SHP77 (cell line): ENCODE data around the gene RUSF1.
"Not testable (repeated sequence)": the region's sequence is repeated elsewhere in the genome, so short reads cannot be mapped to it uniquely, and the experiment has no call there.

ENCODE experiments used
- DNase-seq, 2 experiments: peaks; one replicate each; lab custom pipeline; 2025; lab: John Stamatoyannopoulos, UW

The RUSF1 gene

GRCh38 chr16:31452631-31453106 is 55.5 kb downstream of the RUSF1 start:
- DNase-seq = no peak

- peak; percentile 65 to 87 for DNase-seq
Measured at GRCh38 chr16:31451681-31452351, 56.4 kb downstream of the RUSF1 start.

- no peak for DNase-seq
Measured at GRCh38 chr16:31451201-31451600, 57.0 kb downstream of the RUSF1 start.

- not testable (repeated sequence) for DNase-seq
Measured at GRCh38 chr16:31445931-31446330, 62.3 kb downstream of the RUSF1 start.

GRCh38 chr16:31441956-31442355 is 66.2 kb downstream of the RUSF1 start:
- DNase-seq = no peak

GRCh38 chr16:31440516-31441184 is 67.5 kb downstream of the RUSF1 start:
- no peak for DNase-seq

- DNase-seq = no peak
Measured at GRCh38 chr16:31439519-31439918, 68.7 kb downstream of the RUSF1 start.
